HL-60 (cell line): ENCODE measurements around the gene PPM1H.

Source experiments
- CTCF ChIP-seq: IDR thresholded peaks from one replicate; pipeline ENCODE4 v1.5.1; 2011; ENCODE audit warnings: low read length, control low read depth, inconsistent platforms; ENCODE audit not compliant: insufficient read depth
- GABPA ChIP-seq: IDR thresholded peaks from 2 replicates; pipeline ENCODE4 v1.6.1; 2012; ENCODE audit warnings: low read depth
- SPI1 ChIP-seq: IDR thresholded peaks from 2 replicates; pipeline ENCODE4 v1.6.1; 2012; ENCODE audit warnings: low read depth, mild to moderate bottlenecking, borderline replicate concordance

- TF ChIP-seq CTCF (peak; percentile 68), SPI1 (no peak), GABPA (no peak)
Observed at GRCh38 chr12:62813031-62813829, 121.7 kb downstream of the PPM1H start.
